Caco-2 (cell line): Measurements from ENCODE around the gene CMTM2. TPM values are rescaled to one million over a fixed set of nuclear protein-coding genes. Genes with fewer than 3 reads are reported as not detected.

Source experiments
- BruUV-seq: library from RNA; stranded (reverse); fragments of 400-500 nt; replicated peaks from 2 replicates; lab custom pipeline; 2021; lab: Mats Ljungman, UMichigan
- CTCF ChIA-PET: fragments of 300-600 bp; sonication (Branson Sonifier 250); formaldehyde crosslinking; loops from one replicate; lab custom pipeline; 2022; ENCODE audit warnings: antibody characterized with exemption; lab: Charles Lee
- POLR2A ChIA-PET: fragments of 300-600 bp; sonication (Branson Sonifier 250); formaldehyde crosslinking; loops from one replicate; lab custom pipeline; 2022; ENCODE audit warnings: antibody characterized with exemption; lab: Charles Lee
- DNase-seq, 2 experiments: peaks; one replicate each; pipeline versions ENCODE4 v3.0.0 to v3.0.0-alpha.2; 2020 to 2022
- H3K27me3 ChIP-seq: replicated peaks from 2 replicates; pipeline ENCODE4 v1.6.0; 2011; ENCODE audit warnings: low read length; ENCODE audit not compliant: control insufficient read depth, insufficient read depth
- H3K36me3 ChIP-seq: 2 replicates; pipeline ENCODE4 v1.5.1; 2011; ENCODE audit warnings: low read length; ENCODE audit not compliant: control insufficient read depth, insufficient read depth
- H3K4me1 ChIP-seq: fragments of 250-450 bp; sonication (Bioruptor Pico); 2 replicates; pipeline ENCODE4 v1.5.1; 2020; ENCODE audit warnings: mild to moderate bottlenecking
- H3K4me3 ChIP-seq: 2 replicates; pipeline ENCODE4 v1.5.1; 2011; ENCODE audit warnings: low read depth, mild to moderate bottlenecking, control low read depth, low read length
- H3K9me3 ChIP-seq: fragments of 250-450 bp; sonication (Bioruptor Pico); 2 replicates; pipeline ENCODE4 v1.5.1; 2020; ENCODE audit warnings: mild to moderate bottlenecking, moderate library complexity
- H3K27ac Mint-ChIP-seq: one replicate; pipeline ENCODE4 v1.8.0; 2022; ENCODE audit warnings: mixed read lengths; ENCODE audit not compliant: unreplicated experiment
- H3K27me3 Mint-ChIP-seq: one replicate; pipeline ENCODE4 v1.8.0; 2022; ENCODE audit warnings: mixed read lengths; ENCODE audit not compliant: insufficient read depth, unreplicated experiment
- H3K36me3 Mint-ChIP-seq: one replicate; pipeline ENCODE4 v1.8.0; 2022; ENCODE audit warnings: mild to moderate bottlenecking, mixed read lengths; ENCODE audit not compliant: insufficient read depth, unreplicated experiment
- H3K4me1 Mint-ChIP-seq: one replicate; pipeline ENCODE4 v1.8.0; 2022; ENCODE audit warnings: low read depth, mixed read lengths; ENCODE audit not compliant: unreplicated experiment
- H3K4me3 Mint-ChIP-seq: one replicate; pipeline ENCODE4 v1.8.0; 2022; ENCODE audit warnings: mild to moderate bottlenecking, moderate library complexity, mixed read lengths; ENCODE audit not compliant: unreplicated experiment
- H3K9me3 Mint-ChIP-seq: one replicate; pipeline ENCODE4 v1.8.0; 2022; ENCODE audit warnings: mixed read lengths; ENCODE audit not compliant: unreplicated experiment
- intact Hi-C: fragments of 100-400 bp; cut with micrococcal nuclease; formaldehyde crosslinking; loops from one replicate; pipeline ENCODE4 v1.10.0; 2022; ENCODE audit not compliant: unreplicated experiment
- total RNA-seq: library from RNA; stranded (reverse); gene quantifications from 2 replicates; pipeline ENCODE4 v1.2.3, GENCODE V29; 2022
- TF ChIP-seq, protein P1 (sequence below), 2 experiments: fragments of 200-600 bp in 1 of 2; IDR thresholded peaks; 1 replicate in 1 of 2; 2 replicates in 1 of 2; pipeline versions ENCODE4 v1.5.1 to v1.8.0; 2011 to 2022; ENCODE audit warnings: antibody characterized with exemption in 1 of 2, control low read depth in 1 of 2, inconsistent platforms in 1 of 2, low read depth in 1 of 2, low read length in 1 of 2, mild to moderate bottlenecking in 1 of 2, moderate library complexity in 1 of 2; ENCODE audit not compliant: insufficient read depth in 1 of 2, severe bottlenecking in 1 of 2, unreplicated experiment in 1 of 2

Gene CMTM2
- total RNA-seq, 1 experiment from 2014 or later = not detected

DNA sequence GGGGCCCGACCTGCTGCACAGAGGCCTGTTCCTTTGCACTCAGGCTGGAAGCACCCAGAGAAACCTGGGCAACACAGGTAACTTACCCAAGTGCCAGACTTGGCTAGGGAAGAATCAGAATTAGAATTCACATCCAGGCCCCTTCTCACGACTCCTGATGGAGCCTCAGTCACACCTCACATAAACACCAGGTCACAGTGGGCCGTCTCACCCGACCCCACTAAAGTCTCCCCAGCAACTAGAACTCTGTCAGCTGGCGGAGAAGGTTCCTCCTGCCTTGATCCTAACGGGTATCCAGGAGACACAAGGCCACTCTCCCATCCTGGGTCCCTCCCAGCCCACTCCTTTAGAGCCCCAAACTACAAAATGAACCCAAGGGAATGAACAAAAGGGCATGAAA, 35.7 kb upstream of the CMTM2 start:
- H3K27me3 Mint-ChIP-seq = no peaks in the 10 kb centered on the region
- H3K9me3 ChIP-seq = no peaks in the 10 kb centered on the region
- H3K9me3 Mint-ChIP-seq = no peaks in the 10 kb centered on the region
- POLR2A ChIA-PET = no interaction called here
- no peaks in the 10 kb centered on the region for H3K36me3 ChIP-seq
- no peaks in the 10 kb centered on the region for H3K27me3 ChIP-seq
- TF ChIP-seq, protein P1, sequence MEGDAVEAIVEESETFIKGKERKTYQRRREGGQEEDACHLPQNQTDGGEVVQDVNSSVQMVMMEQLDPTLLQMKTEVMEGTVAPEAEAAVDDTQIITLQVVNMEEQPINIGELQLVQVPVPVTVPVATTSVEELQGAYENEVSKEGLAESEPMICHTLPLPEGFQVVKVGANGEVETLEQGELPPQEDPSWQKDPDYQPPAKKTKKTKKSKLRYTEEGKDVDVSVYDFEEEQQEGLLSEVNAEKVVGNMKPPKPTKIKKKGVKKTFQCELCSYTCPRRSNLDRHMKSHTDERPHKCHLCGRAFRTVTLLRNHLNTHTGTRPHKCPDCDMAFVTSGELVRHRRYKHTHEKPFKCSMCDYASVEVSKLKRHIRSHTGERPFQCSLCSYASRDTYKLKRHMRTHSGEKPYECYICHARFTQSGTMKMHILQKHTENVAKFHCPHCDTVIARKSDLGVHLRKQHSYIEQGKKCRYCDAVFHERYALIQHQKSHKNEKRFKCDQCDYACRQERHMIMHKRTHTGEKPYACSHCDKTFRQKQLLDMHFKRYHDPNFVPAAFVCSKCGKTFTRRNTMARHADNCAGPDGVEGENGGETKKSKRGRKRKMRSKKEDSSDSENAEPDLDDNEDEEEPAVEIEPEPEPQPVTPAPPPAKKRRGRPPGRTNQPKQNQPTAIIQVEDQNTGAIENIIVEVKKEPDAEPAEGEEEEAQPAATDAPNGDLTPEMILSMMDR (IDR thresholded peaks at IDR 0.05; ENCODE audit: insufficient read depth in 1 of 2, low read depth in 1 of 2, low read length in 1 of 2, severe bottlenecking in 1 of 2, unreplicated experiment in 1 of 2) = no peak
- no peak overlapping the region for H3K4me3 Mint-ChIP-seq
- peaks cover under 1% of the 10 kb centered on the region; the same call in 1 of the 2 replicates for H3K4me1 ChIP-seq
- peaks cover 6% of the 10 kb centered on the region for H3K4me1 Mint-ChIP-seq
- H3K27ac Mint-ChIP-seq = no peak overlapping the region
- BruUV-seq = no TSS peak
- H3K36me3 Mint-ChIP-seq = peaks cover 4% of the 10 kb centered on the region
- H3K4me3 ChIP-seq = no peak overlapping the region
- CTCF ChIA-PET = no interaction called here
- DNase-seq = no peak
- intact Hi-C loops = no loop called here

DNA sequence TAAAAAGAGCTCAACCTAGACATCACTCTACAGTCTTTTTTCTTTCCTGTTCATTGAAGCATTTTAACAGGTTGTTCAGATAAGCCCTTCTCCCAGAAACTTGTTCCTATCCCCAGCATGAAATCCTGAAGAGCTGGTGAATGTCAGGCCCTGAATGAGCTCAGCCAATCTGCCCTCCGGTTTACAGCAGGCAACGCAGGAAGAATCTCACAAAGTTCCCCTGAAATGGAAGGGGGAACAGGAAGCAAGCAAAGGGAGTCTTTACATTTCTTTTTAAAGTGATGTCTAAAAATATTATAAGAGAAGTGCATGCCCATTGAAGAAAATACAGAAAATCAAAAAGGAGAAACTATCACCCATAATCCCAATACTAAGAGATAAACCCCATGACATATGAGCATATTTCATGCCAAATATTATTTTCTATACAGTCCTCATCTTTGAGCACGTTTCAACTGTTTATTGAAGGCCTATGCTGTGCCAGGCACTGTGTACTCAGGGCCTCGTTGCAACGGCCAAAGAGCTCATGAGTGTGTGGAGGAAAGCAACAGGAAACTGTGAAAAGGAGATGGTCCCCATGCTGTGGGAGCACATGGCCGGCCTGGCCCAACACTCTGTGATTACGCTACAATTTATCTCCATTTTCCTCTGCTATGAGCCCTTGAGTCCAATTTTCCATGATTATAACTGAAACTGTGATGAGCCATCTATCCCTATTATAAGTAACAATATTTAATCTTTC, 35.1 kb upstream of the CMTM2 start:
- H3K27ac Mint-ChIP-seq = no peak overlapping the region
- peaks cover 13% of the 10 kb centered on the region for H3K4me1 Mint-ChIP-seq
- no peak for DNase-seq
- H3K27me3 ChIP-seq = no peaks in the 10 kb centered on the region
- POLR2A ChIA-PET = no interaction called here
- H3K4me1 ChIP-seq = peaks cover 7% of the 10 kb centered on the region; the same call in 1 of the 2 replicates
- H3K9me3 Mint-ChIP-seq = no peaks in the 10 kb centered on the region
- BruUV-seq = no TSS peak
- H3K27me3 Mint-ChIP-seq = no peaks in the 10 kb centered on the region
- H3K9me3 ChIP-seq = no peaks in the 10 kb centered on the region
- H3K4me3 Mint-ChIP-seq = no peak overlapping the region
- TF ChIP-seq, protein P1 (IDR thresholded peaks at IDR 0.05; ENCODE audit: insufficient read depth in 1 of 2, low read depth in 1 of 2, low read length in 1 of 2, severe bottlenecking in 1 of 2, unreplicated experiment in 1 of 2) = no peak
- H3K4me3 ChIP-seq = no peak overlapping the region
- peaks cover 4% of the 10 kb centered on the region for H3K36me3 Mint-ChIP-seq
- CTCF ChIA-PET = no interaction called here
- no peaks in the 10 kb centered on the region for H3K36me3 ChIP-seq
- intact Hi-C loops = no loop called here

DNA sequence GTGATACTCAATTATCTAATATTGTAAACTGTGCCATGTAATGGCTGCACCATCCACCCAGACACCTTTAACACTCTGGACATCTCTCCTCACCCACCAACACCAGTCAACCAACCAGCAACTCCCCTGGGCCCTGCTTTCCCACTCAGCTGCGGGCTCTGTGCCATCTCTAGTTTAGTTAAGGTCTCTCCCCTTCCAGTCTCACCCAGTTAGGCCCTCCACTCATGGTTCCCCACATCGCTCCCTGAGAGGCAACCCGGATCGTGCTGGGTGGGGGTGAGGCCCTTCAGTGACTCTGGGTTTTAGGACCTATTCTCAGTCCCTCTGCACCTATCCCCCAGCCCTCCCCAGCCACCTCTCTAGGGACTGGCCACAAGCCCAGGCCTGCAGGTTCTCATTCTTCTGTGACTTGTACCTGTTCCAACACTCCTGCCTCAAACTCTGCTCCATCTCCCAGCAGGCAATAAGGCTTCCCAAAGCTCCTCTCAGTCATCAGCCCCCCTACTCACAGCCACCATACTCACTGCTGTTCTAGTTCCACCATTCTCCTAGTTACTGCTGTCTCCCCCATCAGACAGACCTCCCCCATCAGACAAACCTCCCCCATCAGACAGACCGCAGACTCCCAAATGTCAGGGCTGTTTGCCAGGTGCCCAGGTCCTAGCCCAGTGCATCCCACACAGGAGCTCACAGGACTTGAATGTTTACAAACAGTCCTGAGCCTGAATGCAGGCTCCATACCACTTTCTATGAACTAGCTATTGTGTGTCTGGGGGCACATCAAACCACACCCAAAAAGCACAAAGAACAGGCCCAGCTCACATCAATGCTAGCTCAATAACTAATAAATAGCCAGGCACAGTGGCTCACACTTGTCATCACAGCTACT, 31.9 kb upstream of the CMTM2 start:
- H3K36me3 ChIP-seq = no peaks in the 10 kb centered on the region
- no peak for DNase-seq
- Mint-ChIP-seq H3K4me1 (peaks cover 17% of the 10 kb centered on the region), H3K27me3 (no peaks in the 10 kb centered on the region), H3K27ac (no peak overlapping the region), H3K4me3 (no peak overlapping the region), H3K9me3 (no peaks in the 10 kb centered on the region), H3K36me3 (peaks cover 15% of the 10 kb centered on the region)
- no TSS peak for BruUV-seq
- TF ChIP-seq, protein P1 (IDR thresholded peaks at IDR 0.05; ENCODE audit: insufficient read depth in 1 of 2, low read depth in 1 of 2, low read length in 1 of 2, severe bottlenecking in 1 of 2, unreplicated experiment in 1 of 2) = no peak
- no peak overlapping the region for H3K4me3 ChIP-seq
- peaks cover 22% of the 10 kb centered on the region for H3K4me1 ChIP-seq
- intact Hi-C loops = no loop called here
- CTCF ChIA-PET = no interaction called here
- POLR2A ChIA-PET = interaction anchor here (0.5 kb wide), 1 partner anchor 96 kb away, joined by 4 read pairs; no protein-coding TSS in a partner anchor
- no peaks in the 10 kb centered on the region for H3K27me3 ChIP-seq
- no peaks in the 10 kb centered on the region for H3K9me3 ChIP-seq
